GM12873 (cell line): ENCODE results near the gene CHN1.

Source experiments
- TF ChIP-seq, protein P1 (sequence below): IDR thresholded peaks from 2 replicates; pipeline ENCODE4 v1.5.1; 2012; ENCODE audit warnings: low read depth, mild to moderate bottlenecking, moderate library complexity, low read length, control low read depth; ENCODE audit not compliant: insufficient read depth; ENCODE audit errors: missing control alignments

The CHN1 gene

DNA sequence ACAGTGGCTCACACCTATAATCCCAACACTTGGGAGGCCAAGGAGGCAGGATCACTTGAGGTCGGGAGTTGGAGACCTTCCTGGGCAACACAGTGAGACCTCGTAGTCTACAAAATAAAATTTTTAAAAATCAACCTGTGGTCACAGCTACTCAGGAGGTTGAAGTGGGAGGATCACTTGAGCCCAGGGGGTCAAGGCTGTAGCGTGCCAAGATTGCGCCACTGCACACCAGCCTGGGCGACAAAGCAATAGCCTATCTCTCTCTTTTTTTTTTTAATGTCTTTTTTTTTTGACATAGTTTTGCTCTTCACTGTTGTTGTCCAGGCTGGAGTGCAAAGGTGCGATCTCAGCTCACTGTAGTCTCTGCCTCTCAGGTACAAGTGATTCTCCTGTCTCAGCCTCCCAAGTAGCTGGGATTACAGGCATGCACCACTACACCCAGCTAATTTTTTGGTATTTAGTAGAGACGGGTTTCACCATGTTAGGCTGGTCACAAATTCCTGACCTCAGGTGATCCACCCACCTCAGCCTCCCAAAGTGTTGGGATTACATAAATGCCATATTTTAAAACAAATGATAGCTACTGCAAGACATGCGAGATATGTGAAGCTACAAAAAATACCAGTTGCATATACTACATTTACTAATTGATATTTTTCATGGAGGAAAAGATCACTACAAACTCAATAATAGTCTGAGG is 55.0 kb downstream of the CHN1 start:
- TF ChIP-seq, protein P1, sequence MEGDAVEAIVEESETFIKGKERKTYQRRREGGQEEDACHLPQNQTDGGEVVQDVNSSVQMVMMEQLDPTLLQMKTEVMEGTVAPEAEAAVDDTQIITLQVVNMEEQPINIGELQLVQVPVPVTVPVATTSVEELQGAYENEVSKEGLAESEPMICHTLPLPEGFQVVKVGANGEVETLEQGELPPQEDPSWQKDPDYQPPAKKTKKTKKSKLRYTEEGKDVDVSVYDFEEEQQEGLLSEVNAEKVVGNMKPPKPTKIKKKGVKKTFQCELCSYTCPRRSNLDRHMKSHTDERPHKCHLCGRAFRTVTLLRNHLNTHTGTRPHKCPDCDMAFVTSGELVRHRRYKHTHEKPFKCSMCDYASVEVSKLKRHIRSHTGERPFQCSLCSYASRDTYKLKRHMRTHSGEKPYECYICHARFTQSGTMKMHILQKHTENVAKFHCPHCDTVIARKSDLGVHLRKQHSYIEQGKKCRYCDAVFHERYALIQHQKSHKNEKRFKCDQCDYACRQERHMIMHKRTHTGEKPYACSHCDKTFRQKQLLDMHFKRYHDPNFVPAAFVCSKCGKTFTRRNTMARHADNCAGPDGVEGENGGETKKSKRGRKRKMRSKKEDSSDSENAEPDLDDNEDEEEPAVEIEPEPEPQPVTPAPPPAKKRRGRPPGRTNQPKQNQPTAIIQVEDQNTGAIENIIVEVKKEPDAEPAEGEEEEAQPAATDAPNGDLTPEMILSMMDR, result no peak

DNA sequence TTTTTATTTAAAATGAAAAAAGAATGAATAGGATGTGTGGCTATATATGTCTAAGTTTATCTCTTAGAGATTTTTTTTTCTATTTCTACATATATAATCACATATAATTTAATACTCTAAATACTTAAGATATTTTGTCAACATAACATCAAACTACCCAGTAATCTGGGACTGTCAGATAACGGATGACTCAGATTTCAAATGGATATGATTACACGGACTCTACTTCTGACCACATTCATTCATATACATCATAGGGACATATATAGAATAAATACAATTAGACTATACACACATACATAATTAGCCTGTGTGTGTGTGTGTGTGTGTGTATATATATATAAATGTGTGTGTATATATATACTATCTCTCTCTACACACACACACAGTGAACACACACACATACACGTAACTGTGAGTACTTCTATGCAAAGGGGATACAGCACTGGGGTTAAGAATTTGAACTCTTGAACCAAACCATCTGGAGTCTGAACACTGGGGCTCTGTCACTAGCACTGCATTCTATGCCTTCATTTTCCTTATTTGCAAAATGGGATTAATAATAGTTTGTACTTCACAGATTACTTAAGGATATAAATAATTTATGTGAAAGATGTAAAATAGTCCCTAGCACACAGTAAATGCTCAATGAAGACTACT is 59.5 kb downstream of the CHN1 start:
- TF ChIP-seq, protein P1, result no peak

DNA sequence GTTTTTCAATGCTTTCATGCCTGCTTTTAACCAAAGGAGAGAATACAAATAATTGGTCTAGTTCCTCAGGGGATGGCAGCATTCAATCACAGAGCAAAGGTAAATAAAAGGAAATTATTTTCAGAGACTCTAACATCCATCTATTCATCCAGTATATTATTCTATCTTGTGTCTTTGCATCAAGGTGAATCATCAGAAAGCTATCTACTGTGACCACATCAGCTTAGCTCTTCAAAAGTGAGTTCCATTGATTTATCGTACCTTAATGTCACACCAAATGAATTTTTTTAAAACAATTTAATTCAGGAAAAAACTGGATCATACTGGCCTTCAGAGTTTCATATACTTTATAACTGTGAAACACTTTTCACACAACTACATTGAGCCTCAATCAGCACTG is 66.1 kb downstream of the CHN1 start:
- TF ChIP-seq, protein P1, result no peak

DNA sequence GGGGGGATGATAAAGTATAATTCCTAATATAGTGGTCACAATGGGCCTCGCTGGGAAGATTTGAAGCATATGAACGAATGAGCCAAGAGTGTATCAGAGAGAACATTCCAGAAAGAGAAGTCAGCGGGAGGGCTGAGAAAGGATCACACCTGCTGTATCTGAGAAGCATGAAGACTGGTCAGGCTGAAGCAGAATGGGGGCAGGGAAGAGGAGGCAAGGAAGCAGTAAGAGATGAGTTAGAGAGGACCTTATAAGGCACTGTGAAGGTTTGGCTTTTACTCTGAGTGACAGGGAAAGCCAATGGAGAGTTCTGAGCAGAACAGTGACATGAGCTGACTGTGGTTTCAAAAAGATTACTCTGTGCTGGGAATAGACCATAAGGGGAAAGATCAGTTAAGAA is 73.5 kb downstream of the CHN1 start:
- TF ChIP-seq, protein P1, result no peak

DNA sequence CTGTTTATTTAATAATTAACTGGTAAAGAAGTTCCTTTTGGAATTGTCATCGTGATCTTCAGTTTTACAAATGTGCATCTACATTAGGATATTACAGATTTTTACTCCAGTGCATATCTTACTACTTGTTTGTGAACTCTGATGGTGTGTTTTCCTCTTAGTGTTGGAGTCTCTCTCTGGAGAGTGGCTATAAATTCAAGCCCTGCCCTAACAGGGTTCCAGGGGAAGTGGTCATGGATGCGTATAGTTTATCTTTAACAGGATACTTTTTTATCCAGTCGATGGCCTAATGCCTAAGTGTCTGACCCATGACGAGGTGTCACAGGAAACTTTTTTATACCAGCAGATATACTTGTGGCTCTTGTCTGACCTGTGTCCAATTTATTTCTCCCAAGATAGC is 75.4 kb downstream of the CHN1 start:
- TF ChIP-seq, protein P1, result no peak

DNA sequence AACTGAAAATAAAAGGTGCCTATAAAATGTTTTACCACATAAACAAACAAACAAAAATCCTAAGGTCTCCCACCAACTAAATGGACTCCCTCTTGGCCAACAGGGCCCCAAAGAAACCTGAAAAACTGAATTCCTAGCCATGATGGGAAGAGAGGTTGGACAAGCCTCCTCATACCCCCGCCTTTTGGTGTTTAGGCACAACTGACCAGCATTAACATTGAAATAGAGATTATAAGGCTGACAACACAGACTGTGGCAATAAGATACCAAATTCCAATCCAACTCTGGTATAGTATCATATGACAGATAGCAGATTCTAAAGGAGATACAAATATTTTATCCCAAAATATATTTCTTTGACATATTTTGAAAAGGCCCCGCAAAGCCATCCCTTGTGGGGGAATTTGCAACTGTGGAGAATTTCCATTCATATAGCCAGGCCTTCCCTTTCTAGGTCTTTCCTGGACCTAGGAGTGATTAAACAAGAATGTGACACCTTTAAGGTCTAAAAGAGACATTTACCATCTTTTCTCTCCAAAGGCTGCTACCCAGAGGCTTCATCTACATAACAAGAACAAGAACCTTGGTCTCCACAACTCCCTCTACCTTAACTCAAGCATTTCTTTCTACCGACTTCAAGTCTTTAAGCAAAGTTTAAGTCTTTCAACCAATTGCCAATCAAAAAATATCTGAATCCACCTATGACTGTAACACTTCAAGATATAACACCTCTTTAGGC is 80.0 kb downstream of the CHN1 start:
- TF ChIP-seq, protein P1, result no peak

DNA sequence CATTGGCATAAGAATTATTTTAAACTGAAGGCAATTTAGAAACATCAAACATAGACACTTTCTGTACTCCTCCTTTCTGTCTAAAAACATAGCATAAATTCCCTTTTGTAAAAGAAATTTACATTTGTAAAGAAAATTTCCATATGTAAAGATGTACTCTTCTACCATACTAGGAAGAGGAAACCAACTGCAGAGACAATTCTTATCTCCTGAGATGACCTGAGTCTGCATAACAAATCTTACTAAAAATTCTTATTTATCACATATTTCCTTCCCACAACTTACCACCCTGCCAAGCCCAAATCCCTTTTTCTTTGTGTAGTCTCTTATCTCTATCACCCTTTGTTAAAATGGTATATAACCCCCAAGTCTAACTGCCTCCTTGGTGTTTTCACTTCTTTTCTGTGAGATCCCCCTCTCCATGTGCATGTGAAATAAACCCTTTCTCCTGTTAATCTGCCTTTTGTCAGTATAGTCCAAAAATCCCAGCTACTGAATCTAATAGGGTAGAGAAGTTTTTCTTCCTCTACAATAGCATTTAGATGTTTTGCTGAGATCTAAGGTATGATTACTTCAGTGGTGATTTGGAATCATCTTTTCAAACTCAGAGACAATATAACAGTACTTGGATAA is 81.0 kb downstream of the CHN1 start:
- TF ChIP-seq, protein P1, result no peak
